ENCODE measurements around the gene MRPL43.

The MRPL43 gene

DNA sequence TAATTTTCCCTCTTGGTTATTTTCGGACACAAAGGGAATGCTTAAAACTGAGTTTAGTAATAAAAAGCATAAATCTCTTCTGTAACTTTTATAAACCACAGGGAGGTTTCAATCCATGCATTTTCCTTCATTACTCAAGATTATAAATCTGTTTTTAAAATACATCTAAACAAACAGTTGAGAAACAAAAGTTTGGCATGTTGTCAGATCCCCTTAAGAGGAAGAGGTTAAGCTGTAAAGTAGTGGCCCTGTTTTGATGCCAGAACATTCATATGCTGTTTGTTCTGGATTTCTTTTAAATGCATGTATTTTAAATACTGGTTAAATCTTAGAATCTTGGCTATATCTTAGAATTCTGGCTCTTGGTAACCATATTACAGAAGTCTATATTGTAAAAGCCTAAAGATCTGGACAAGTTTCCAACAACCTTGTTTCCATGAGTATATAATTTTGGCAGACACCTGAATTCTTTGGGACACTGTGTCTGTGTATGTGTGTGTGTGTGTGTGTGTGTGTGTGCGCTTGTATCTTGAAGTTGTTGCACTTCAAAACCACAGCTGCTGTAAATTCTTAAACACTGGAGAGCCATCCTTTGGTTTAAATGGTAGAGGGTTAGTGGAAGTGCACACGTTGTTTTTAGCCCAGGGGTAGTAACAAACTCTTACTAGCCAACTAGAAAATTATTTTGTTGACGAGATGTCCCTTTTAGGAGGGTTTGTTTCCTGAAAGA lies 24.8 kb downstream of the MRPL43 start:
- DNase-seq = no peak

- no peak for DNase-seq
These were observed 27.0 kb downstream of the MRPL43 start for GRCh38 chr10:100960251-100960650.

- DNase-seq = no peak
These were observed 38.4 kb downstream of the MRPL43 start for GRCh38 chr10:100948916-100949315.

- DNase-seq = no peak
These were observed 41.5 kb downstream of the MRPL43 start for GRCh38 chr10:100945754-100946153.

GRCh38 chr10:100943508-100943907 lies 43.8 kb downstream of the MRPL43 start:
- DNase-seq = no peak

GRCh38 chr10:100942229-100942628 lies 45.1 kb downstream of the MRPL43 start:
- no peak for DNase-seq

- no peak for DNase-seq
These were observed 47.4 kb downstream of the MRPL43 start for GRCh38 chr10:100939763-100940344.
